GM10847 (cell line): ENCODE measurements around the gene SMURF1.

Experiments used
- POLR2A ChIP-seq: IDR thresholded peaks from 2 replicates; pipeline ENCODE4 v1.6.1; 2011; ENCODE audit not compliant: insufficient read length; ENCODE audit errors: extremely low read depth

Gene SMURF1

DNA sequence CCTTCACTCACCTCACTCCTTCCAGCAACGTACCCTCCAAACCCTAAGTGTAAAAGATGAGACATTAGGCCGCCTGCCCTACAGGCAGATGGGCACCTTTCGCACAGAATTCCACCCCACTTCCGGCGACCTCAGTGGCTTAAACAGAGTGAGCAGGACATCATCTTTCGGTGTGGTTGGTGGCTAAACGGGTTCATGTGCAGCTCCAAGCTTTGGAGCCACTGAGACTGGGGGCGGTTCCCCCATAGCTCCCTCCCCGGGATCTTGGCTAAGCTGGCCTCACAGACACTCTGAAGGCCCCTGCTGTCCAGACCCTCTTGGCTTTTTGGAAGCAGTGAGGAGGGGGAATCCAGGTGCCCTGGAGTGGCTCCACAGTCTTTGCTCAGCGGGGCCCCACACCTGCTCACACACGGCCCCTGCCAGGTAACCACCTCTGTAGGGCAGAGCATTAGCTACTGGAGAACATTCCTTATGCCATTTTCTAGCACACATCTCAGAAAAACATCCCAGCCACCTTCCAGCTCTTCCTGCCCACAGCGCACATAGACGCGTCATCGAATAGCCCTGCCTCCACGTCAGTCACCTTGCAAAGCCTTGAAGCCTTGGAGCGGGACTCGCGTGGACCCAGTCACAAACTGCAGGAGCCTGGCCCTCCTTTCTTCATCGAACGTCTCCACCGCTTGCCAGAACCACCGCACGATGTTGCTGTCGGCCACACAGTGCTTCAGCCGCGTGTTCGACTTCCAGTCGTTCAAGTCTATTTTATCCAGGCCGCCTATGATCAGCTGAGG is 108.8 kb downstream of the SMURF1 start:
- TF ChIP-seq POLR2A, result no peak

- TF ChIP-seq POLR2A, result no peak
These were observed 110.1 kb downstream of the SMURF1 start for GRCh38 chr7:99033765-99034164.

DNA sequence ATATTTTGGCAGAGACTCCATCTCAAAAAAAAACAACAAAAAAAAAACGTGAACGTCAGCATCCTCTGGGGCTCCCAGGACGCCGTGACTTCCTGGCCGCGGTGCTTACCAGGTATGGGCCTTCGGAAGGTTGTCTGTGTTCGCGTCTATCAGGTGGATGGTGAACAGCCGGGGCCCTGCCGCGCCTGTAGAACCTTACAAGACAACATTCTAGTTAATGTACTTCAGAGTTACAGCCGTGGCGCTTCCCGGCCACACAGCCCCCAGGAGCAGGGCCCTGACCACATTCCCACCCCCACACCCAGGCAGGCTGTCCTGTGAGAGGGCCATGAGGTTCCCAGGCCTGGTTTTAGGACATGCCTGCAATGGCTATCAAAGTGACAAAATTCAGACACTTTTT is 111.0 kb downstream of the SMURF1 start:
- no peak for TF ChIP-seq POLR2A

GRCh38 chr7:99031496-99031895 is 112.4 kb downstream of the SMURF1 start:
- no peak for TF ChIP-seq POLR2A

DNA sequence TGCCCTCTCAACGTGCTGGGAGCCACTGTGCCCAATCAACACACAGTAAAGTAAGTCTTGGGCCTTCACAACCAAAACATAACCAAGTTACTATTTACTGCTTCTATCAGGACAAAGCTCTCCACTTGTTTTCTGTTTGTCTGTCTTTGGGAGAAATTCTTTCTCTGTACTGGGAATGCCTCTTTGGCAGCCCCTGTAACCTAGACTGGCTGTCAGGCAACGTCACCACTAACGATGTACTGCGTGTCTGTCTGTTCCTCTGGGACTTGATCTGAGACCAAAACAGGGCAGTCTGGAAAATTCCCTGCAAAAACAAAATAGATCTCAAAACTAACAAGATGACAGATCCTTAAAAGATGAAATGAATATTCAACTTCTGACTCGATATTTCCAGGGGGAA is 113.0 kb downstream of the SMURF1 start:
- TF ChIP-seq POLR2A, result no peak

DNA sequence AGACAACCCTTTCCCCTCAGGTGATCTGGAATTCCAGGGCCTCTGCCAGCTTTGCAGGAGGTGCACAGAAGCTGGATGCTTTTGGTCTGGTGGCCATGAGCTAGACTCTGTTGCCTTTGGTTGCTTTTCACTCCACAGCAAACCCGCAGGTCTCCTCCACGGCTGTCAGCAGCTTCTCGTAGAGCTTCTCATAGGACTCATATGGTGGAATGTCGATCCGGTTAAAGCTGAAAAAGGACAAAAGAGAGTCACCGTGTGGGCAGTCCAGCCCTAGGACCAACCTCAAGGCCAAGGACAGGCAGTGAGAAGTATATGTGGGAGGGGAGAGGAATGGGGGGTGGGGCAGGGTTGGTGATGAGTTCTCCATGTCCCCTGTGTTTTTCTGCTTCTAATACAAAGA is 113.5 kb downstream of the SMURF1 start:
- no peak for TF ChIP-seq POLR2A

DNA sequence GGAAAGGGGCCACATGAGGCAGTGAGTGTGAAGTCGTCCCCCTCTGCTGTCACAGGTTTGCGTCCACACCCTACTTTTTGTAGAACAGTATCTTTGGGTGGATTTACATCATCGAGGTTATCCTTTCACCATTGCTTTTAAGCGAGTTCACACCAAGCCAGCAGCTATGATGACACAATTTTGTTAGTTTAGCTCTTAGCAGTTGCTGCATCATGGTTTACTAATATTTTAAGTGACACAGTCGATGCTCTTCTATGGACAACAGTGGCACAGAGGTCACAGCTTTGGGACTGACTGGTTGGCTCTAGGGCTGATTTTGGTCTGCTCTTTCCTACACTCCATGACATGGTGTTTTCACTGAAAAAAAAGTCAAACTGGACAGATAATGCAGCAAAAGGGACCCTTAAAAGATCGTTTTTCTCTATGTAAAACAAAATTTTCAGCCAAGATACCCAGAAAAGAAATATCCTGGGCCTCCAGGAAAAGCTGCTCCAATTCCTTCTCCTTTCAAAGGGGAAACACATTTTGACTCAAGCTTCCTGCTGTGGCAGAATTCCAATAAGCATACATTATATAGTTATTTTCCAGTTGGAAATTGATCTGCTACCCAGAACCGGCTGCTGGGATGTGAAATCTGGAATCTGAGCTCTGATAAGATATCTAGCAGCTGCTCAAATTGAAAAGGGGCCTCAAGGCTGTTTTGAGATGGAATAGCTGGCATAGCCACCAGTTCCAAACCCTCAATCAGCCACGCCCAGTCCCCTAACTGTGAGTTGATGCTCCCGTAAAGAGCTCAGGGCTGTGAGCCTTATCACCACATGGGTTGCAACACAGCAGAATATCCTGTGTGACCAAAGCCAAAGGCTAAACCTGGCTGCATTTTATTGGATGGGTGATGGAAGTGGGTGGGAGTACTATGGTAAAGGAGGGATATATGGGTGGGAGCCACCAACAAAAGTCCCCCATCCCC is 114.2 kb downstream of the SMURF1 start:
- no peak for TF ChIP-seq POLR2A

- TF ChIP-seq POLR2A, result no peak
These were observed 115.5 kb downstream of the SMURF1 start for GRCh38 chr7:99028261-99028973.

DNA sequence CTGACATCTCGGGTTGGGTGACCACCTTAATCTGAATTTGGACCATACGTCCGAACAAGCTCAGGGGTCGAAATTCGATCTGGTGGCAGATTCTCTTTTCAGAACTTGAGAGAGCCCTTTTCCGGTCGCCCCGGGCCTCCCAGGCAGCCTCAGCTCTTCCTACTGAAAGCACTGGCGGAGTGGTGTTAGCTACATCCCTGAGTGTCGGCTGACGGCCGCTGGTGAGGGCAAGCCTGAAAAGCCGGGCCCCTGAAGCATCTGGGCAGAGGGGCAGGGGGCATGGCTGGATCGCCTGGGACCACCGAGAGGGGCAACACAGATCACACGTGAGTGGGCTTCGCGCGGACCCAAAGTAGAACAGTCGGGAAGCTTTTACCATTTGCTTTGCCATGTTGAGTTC is 116.1 kb downstream of the SMURF1 start:
- TF ChIP-seq POLR2A, result no peak

DNA sequence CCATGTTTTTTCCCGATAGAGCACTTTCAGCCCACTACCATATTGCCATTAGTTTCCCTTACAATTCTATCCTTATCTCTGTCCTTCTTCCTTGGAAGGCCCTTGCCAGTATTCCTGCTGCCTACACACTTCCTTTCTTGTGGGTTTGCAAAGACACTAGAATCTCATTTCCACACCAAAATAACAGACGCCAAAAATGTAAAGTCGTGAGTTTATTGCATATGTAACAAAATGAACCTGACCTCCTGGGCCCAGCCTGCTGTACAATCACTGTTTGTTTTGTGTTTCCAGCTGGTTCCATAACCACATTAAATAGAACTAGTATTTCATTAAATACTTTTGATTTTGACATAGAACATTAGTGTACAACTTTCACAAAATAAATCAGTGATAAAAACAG is 116.7 kb downstream of the SMURF1 start:
- TF ChIP-seq POLR2A, result no peak

DNA sequence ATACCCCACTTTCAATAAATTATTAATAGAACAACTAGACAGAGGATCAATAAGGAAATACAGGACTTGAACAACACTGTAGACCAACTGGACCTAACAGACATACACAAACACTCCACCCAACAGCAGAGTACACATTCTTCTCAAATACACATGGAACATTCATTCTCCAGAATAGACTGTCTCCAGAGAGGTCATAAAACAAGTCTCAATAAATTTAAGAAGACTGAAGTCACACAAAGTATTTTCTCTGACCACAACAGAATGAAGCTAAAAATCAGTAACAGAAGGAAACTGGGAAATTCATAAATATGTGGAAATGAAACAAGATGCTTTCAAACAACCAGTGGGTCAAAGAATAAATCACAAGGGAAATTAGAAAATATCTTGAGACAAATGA is 119.8 kb downstream of the SMURF1 start:
- TF ChIP-seq POLR2A, result no peak

DNA sequence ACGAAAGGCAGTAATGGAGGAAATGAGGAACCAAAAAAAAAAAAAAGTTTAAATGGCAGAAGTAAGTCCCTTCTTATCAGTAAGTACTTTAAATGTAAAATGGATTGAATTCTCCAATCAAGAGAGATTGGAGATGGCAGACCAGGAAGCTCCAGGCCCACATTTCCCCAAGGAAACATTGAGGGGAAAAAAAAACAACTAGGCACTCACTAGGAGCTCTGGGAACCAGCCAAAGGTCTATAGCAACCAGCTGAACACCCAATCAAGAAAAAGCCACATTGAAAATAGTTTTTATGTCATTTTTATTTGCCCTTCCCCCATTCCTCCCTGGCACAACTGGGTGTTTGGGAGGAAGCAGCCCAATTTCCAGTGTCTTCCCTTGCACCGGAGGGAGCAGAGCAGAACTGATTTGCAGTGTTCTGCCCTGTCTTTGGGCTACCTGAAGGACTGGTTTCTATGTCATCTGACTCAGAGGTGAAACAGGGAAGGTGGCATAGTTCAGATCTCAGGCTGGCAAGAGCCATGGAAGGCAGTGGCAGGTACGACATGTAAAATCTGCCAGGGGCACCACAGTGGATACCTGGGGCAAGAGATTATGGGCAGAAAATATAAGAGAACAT is 121.9 kb downstream of the SMURF1 start:
- no peak for TF ChIP-seq POLR2A

DNA sequence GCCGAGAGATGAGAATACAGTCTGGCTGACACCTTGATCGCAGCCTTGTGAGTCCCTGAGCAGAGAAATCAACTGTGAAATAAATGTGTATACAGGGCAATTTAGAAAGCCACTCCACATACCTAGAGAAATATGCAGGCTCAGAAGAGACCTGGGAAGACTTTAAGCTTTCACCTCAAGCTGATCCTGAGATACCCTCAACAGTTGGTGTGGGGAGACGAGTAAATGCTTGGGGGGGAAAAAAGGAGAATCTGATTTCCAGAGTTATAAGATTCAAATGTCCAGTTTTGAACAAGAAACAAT is 123.5 kb downstream of the SMURF1 start:
- no peak for TF ChIP-seq POLR2A

- no peak for TF ChIP-seq POLR2A
These were observed 124.1 kb downstream of the SMURF1 start for GRCh38 chr7:99019523-99020412.

DNA sequence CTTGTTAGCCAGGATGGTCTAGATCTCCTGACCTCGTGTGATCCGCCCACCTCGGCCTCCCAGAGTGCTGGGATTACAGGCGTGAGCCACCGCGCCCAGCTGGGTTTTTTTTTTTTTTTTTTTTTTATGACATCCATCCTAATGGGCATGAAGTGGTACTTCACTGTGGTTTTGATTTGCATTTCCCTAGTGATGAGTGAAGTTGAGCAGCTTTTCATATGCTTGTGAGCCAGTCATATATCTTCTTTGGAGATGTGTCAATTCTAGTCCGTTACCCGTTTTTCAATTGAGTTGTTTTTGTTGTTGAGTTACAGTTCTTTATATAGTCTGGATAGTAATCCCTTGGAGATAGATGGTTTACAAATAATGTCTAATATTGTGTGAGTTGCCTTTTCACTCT is 127.7 kb downstream of the SMURF1 start:
- no peak for TF ChIP-seq POLR2A
